Gastroesophageal sphincter (tissue), 4 donors: ENCODE data around the gene C3orf20. TPM values are rescaled to one million over a fixed set of nuclear protein-coding genes. Genes with fewer than 3 reads are reported as not detected.

Experiments
- ATAC-seq: fragments of 150-250 bp; one replicate; pipeline ENCODE4 v1.9.1; 2016; ENCODE audit warnings: mild to moderate bottlenecking, moderate library complexity
- H3K27ac ChIP-seq, 4 donors: fragments of 200-600 bp; sonication (generic) in 3 of 4; 1 replicate in 3 of 4; 2 replicates in 1 of 4; pipeline ENCODE4 v1.5.1; 2016 to 2019
- H3K27me3 ChIP-seq: fragments of 200-600 bp; sonication (generic); one replicate; pipeline ENCODE4 v1.5.1; 2019
- H3K36me3 ChIP-seq, 2 donors: fragments of 200-600 bp; sonication (generic); one replicate each; pipeline ENCODE4 v1.5.1; 2019; ENCODE audit warnings: control low read depth in 1 of 2
- H3K4me1 ChIP-seq, 3 donors: fragments of 200-600 bp; sonication (generic); 1 replicate in 2 of 3; 2 replicates in 1 of 3; pipeline ENCODE4 v1.5.1; 2016 to 2019; ENCODE audit warnings: control low read depth in 2 of 3
- H3K4me3 ChIP-seq, 2 donors: fragments of 200-600 bp; sonication (generic); one replicate each; pipeline ENCODE4 v1.5.1; 2019; ENCODE audit warnings: mild to moderate bottlenecking in 1 of 2, moderate library complexity in 1 of 2
- H3K9me3 ChIP-seq, 3 donors: fragments of 200-600 bp; sonication (generic); one replicate each; pipeline ENCODE4 v1.5.1; 2017 to 2019; ENCODE audit warnings: control low read depth in 2 of 3
- CTCF ChIP-seq, 4 experiments: fragments of 200-600 bp in 2 of 4; fragments of 450-650 bp in 2 of 4; sonication (generic) in 1 of 4; IDR thresholded peaks; one replicate each; pipeline ENCODE4 v1.5.1; 2017 to 2019; ENCODE audit warnings: antibody characterized with exemption in 4 of 4, mild to moderate bottlenecking in 2 of 4, moderate library complexity in 2 of 4
- EP300 ChIP-seq: sonication (generic); formaldehyde crosslinking; IDR thresholded peaks from one replicate; pipeline ENCODE4 v1.6.1; 2017; ENCODE audit warnings: antibody characterized with exemption, mild to moderate bottlenecking
- POLR2A ChIP-seq, 2 donors: fragments of 450-650 bp; IDR thresholded peaks; one replicate each; pipeline ENCODE4 v1.6.1; 2017; ENCODE audit warnings: antibody characterized with exemption in 2 of 2, mild to moderate bottlenecking in 2 of 2, moderate library complexity in 1 of 2
- POLR2AphosphoS5 ChIP-seq: sonication (generic); formaldehyde crosslinking; IDR thresholded peaks from one replicate; pipeline ENCODE4 v1.6.1; 2017; ENCODE audit warnings: antibody characterized with exemption
- WGBS, 2 donors: methylation state at CpG; one replicate each; pipeline ENCODE4 v1.1.5; 2018; ENCODE audit warnings: low coverage in 1 of 2; 5-methylcytosine and 5-hydroxymethylcytosine counted together
- total RNA-seq, 4 donors: library from RNA; depleted of rRNA; stranded (reverse); fragments of >200 nt; gene quantifications; one replicate each; pipeline ENCODE4 v1.1.0, GENCODE V29; 2016

C3orf20 gene
- total RNA-seq, 4 donors from 2014 or later, result 0.13 TPM; not detected in 3

GRCh38 chr3:14810070-14810791 lies 135.3 kb downstream of the C3orf20 start:
- peak in 1 of 2 donors; percentile 9 for TF ChIP-seq POLR2A (IDR thresholded peaks at IDR 0.05)
- no peak for TF ChIP-seq EP300
- WGBS, 2 donors, result 9 to 32% methylated on average over 4 to 7 of the region's 85 CpGs
- peaks cover 57% of the 10 kb centered on the region for H3K27me3 ChIP-seq
- H3K9me3 ChIP-seq, result no peaks in the 10 kb centered on the region
- no peaks in the 10 kb centered on the region for H3K36me3 ChIP-seq
- peak; percentile 60 for ATAC-seq
- peak overlapping the region; percentile 40 to 65 for H3K4me3 ChIP-seq
- H3K27ac ChIP-seq, result peak overlapping the region in 3 of 4 donors; percentile 81 to 86 (median 82)
- H3K4me1 ChIP-seq, result peaks cover 0 to 58% (median 3%) of the 10 kb centered on the region in 3 donors

- H3K4me1 ChIP-seq, result peaks cover 0 to 50% (median 3%) of the 10 kb centered on the region in 3 donors
- TF ChIP-seq POLR2AphosphoS5 (no peak), POLR2A (IDR thresholded peaks at IDR 0.05) (no peak), EP300 (no peak), CTCF (IDR thresholded peaks at IDR 0.05) (no peak)
- WGBS, 2 donors, result 5 to 24% methylated on average over 7 to 27 of the region's 78 CpGs
- H3K36me3 ChIP-seq, result no peaks in the 10 kb centered on the region
- H3K4me3 ChIP-seq, result peak overlapping the region; percentile 40 to 65
- peaks cover 58% of the 10 kb centered on the region for H3K27me3 ChIP-seq
- ATAC-seq, result no peak
- H3K27ac ChIP-seq, result peak overlapping the region in 3 of 4 donors; percentile 81 to 86 (median 82)
- no peaks in the 10 kb centered on the region for H3K9me3 ChIP-seq
These were observed 136.1 kb downstream of the C3orf20 start for GRCh38 chr3:14810801-14811661.

- peak overlapping the region; percentile 40 to 65 for H3K4me3 ChIP-seq
- no peaks in the 10 kb centered on the region for H3K36me3 ChIP-seq
- ATAC-seq, result no peak
- H3K9me3 ChIP-seq, result no peaks in the 10 kb centered on the region
- 26% methylated on average over 6 of the region's 7 CpGs; no CpG with 5 or more reads in 1 of the 2 donors for WGBS, 2 donors
- peak overlapping the region in 3 of 4 donors; percentile 81 to 86 (median 82) for H3K27ac ChIP-seq
- peaks cover 61% of the 10 kb centered on the region for H3K27me3 ChIP-seq
- peaks cover 0 to 46% (median 3%) of the 10 kb centered on the region in 3 donors for H3K4me1 ChIP-seq
- TF ChIP-seq CTCF (IDR thresholded peaks at IDR 0.05) (no peak), POLR2AphosphoS5 (no peak), POLR2A (IDR thresholded peaks at IDR 0.05) (no peak), EP300 (no peak)
These were observed 136.7 kb downstream of the C3orf20 start for GRCh38 chr3:14811684-14812083.

GRCh38 chr3:14812196-14812790 lies 137.4 kb downstream of the C3orf20 start:
- Histone ChIP-seq H3K36me3 (no peaks in the 10 kb centered on the region), H3K9me3 (no peaks in the 10 kb centered on the region), H3K27me3 (peaks cover 55% of the 10 kb centered on the region), H3K4me3 (peak overlapping the region in 1 of 2 donors; percentile 65), H3K4me1 (peaks cover 0 to 46% (median 3%) of the 10 kb centered on the region in 3 donors), H3K27ac (peak overlapping the region in 3 of 4 donors; percentile 81 to 86 (median 82))
- WGBS, 2 donors, result 65 to 83% methylated on average over 5 to 6 of the region's 9 CpGs
- TF ChIP-seq CTCF (IDR thresholded peaks at IDR 0.05) (no peak), POLR2AphosphoS5 (no peak), POLR2A (IDR thresholded peaks at IDR 0.05) (no peak), EP300 (no peak)
- ATAC-seq, result no peak

GRCh38 chr3:14814411-14814871 lies 139.5 kb downstream of the C3orf20 start:
- peak; percentile 65 for ATAC-seq
- TF ChIP-seq POLR2A (IDR thresholded peaks at IDR 0.05) (no peak), EP300 (no peak), CTCF (IDR thresholded peaks at IDR 0.05) (no peak), POLR2AphosphoS5 (no peak)
- H3K9me3 ChIP-seq, result no peaks in the 10 kb centered on the region
- H3K27ac ChIP-seq, result peak overlapping the region in 3 of 4 donors; percentile 41 to 86 (median 44)
- WGBS, 2 donors, result 49 to 52% methylated on average over 4 of the region's 4 CpGs
- no peak overlapping the region for H3K4me3 ChIP-seq
- H3K27me3 ChIP-seq, result peaks cover 47% of the 10 kb centered on the region
- peaks cover 0 to 6% of the 10 kb centered on the region in 2 donors for H3K36me3 ChIP-seq
- peaks cover 0 to 44% (median 3%) of the 10 kb centered on the region in 3 donors for H3K4me1 ChIP-seq
